Osteocyte (in vitro differentiated cells): Measurements from ENCODE around the gene PRRT1B. TPM values are rescaled to one million over a fixed set of nuclear protein-coding genes. Genes with fewer than 3 reads are reported as not detected.

Experiments
- DNase-seq: peaks from one replicate; pipeline ENCODE4 v3.0.0; 2021; ENCODE audit warnings: mixed read lengths; ENCODE audit not compliant: unreplicated experiment; ENCODE audit errors: extremely low spot score
- H3K27ac Mint-ChIP-seq: one replicate; pipeline ENCODE4 v1.8.0; 2021; ENCODE audit warnings: mild to moderate bottlenecking, mixed read lengths; ENCODE audit not compliant: unreplicated experiment
- H3K27me3 Mint-ChIP-seq: one replicate; pipeline ENCODE4 v1.8.0; 2021; ENCODE audit warnings: mixed read lengths; ENCODE audit not compliant: unreplicated experiment
- H3K36me3 Mint-ChIP-seq: one replicate; pipeline ENCODE4 v1.8.0; 2021; ENCODE audit warnings: mixed read lengths; ENCODE audit not compliant: unreplicated experiment
- H3K4me1 Mint-ChIP-seq: one replicate; pipeline ENCODE4 v1.8.0; 2021; ENCODE audit warnings: mixed read lengths; ENCODE audit not compliant: unreplicated experiment
- H3K4me3 Mint-ChIP-seq: one replicate; pipeline ENCODE4 v1.8.0; 2021; ENCODE audit warnings: mild to moderate bottlenecking, moderate library complexity, mixed read lengths; ENCODE audit not compliant: unreplicated experiment
- H3K9me3 Mint-ChIP-seq: one replicate; pipeline ENCODE4 v1.8.0; 2021; ENCODE audit warnings: mixed read lengths; ENCODE audit not compliant: unreplicated experiment
- CTCF ChIP-seq: fragments of 200-600 bp; sonication (generic); IDR thresholded peaks from 2 replicates; pipeline ENCODE4 v1.5.0; 2021; ENCODE audit warnings: antibody characterized with exemption, mild to moderate bottlenecking, moderate library complexity
- total RNA-seq: library from RNA; stranded (reverse); gene quantifications from 2 replicates; pipeline ENCODE4 v1.2.1, GENCODE V29; 2021

Gene PRRT1B
- total RNA-seq, 1 donor from 2014 or later, result not detected

- H3K4me3 Mint-ChIP-seq, result no peak overlapping the region
- H3K4me1 Mint-ChIP-seq, result peaks cover 21% of the 10 kb centered on the region
- DNase-seq, result no peak
- H3K27ac Mint-ChIP-seq, result no peak overlapping the region
- H3K36me3 Mint-ChIP-seq, result peaks cover 24% of the 10 kb centered on the region
- H3K9me3 Mint-ChIP-seq, result no peaks in the 10 kb centered on the region
- H3K27me3 Mint-ChIP-seq, result no peaks in the 10 kb centered on the region
- no peak for TF ChIP-seq CTCF
Measured at GRCh38 chr9:131525643-131526565, 19.4 kb upstream of the PRRT1B start.

DNA sequence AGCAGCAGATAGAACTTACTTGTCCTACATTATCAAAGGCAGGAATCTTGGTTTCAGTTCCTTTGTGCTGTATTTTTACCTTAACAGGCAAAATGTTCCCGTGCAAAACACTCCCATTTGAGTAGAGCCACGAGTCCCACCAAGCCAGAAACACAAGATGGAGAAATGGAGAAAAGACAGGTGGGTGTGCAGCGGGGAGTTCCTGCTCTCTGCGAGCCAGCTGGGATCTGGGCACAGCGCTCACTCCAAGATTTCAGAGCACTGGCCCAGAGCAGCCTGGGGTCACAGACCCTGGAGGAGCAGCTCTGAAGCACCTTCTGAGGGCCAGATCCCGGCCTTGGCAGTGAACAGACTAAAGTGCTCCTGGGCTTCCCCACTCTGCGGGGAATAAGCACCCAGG lies 17.1 kb upstream of the PRRT1B start:
- H3K36me3 Mint-ChIP-seq, result peaks cover 21% of the 10 kb centered on the region
- H3K27ac Mint-ChIP-seq, result peak overlapping the region; percentile 34
- DNase-seq, result no peak
- no peaks in the 10 kb centered on the region for H3K9me3 Mint-ChIP-seq
- peaks cover 22% of the 10 kb centered on the region for H3K4me1 Mint-ChIP-seq
- no peak for TF ChIP-seq CTCF
- H3K27me3 Mint-ChIP-seq, result no peaks in the 10 kb centered on the region
- H3K4me3 Mint-ChIP-seq, result peak overlapping the region; percentile 42

- H3K27me3 Mint-ChIP-seq, result no peaks in the 10 kb centered on the region
- H3K9me3 Mint-ChIP-seq, result no peaks in the 10 kb centered on the region
- no peak for TF ChIP-seq CTCF
- DNase-seq, result no peak
- H3K27ac Mint-ChIP-seq, result no peak overlapping the region
- peaks cover 22% of the 10 kb centered on the region for H3K4me1 Mint-ChIP-seq
- H3K4me3 Mint-ChIP-seq, result peak overlapping the region; percentile 79
- peaks cover 21% of the 10 kb centered on the region for H3K36me3 Mint-ChIP-seq
Measured at GRCh38 chr9:131528886-131529505, 16.3 kb upstream of the PRRT1B start.

DNA sequence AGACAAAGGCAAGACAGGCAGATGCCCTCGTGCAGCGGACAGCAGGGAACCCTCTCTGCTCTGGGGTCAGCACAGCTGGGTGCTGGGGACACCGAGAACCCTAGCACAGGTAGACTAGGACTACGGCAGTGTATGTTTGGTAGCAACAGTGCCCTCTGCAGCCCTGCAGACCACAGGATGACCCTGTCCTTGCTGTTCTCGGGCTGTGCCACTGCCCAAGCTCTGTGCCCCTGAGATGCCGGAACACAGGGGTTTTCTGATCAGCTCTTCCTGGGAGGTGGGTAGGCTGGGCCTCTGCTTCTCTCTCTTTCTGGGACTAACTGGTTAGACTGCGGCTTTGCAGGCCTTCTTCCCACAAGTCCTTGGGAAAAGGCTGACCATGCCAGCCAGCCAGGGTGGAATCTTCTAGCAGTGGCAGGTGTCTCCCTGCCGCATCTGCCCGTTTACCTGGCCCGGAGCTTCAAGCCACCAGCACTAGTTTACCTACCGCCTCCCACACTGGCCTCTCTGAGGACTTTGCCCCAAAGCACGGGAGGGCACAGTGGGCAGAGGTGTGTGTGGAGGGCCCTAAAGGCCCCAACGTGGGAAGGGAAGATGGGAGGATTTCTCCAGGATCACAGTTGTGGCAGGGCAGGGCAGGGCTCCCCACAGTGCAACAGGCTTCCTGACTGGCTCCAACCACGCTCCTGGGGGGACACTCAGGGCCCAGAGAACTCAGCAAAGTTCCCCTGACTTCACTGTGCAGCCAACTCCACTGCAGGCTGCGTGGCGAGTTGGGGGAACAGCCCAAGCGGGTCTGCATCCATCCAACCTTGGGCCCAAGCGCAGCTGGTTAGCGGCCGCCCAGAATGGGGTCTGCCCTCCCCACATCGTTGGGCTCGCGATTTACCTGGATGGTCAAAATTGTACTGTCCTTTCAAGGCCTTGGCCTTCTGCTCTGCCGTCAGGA lies 15.5 kb upstream of the PRRT1B start:
- DNase-seq, result no peak
- peak overlapping the region; percentile 79 for H3K4me3 Mint-ChIP-seq
- H3K9me3 Mint-ChIP-seq, result no peaks in the 10 kb centered on the region
- H3K27me3 Mint-ChIP-seq, result no peaks in the 10 kb centered on the region
- H3K36me3 Mint-ChIP-seq, result peaks cover 21% of the 10 kb centered on the region
- no peak overlapping the region for H3K27ac Mint-ChIP-seq
- peaks cover 15% of the 10 kb centered on the region for H3K4me1 Mint-ChIP-seq
- no peak for TF ChIP-seq CTCF
